GM21367 (cell line): ENCODE measurements around the gene KRT17.
"Not testable (repeated sequence)": the region's sequence is repeated elsewhere in the genome, so short reads cannot be mapped to it uniquely, and the experiment has no call there.

Experiments used
- ATAC-seq: cut with Tn5 transposase; IDR thresholded peaks from one replicate; pipeline ENCODE4 v1.9.1; 2021; ENCODE audit not compliant: unreplicated experiment

The KRT17 gene

GRCh38 chr17:41621916-41622315 is 2.5 kb downstream of the KRT17 start:
- no peak for ATAC-seq

GRCh38 chr17:41621435-41621817 is 2.9 kb downstream of the KRT17 start:
- ATAC-seq: not testable (repeated sequence)

- no peak for ATAC-seq
Observed at GRCh38 chr17:41620583-41621434, 3.6 kb downstream of the KRT17 start.

- not testable (repeated sequence) for ATAC-seq
Observed at GRCh38 chr17:41619927-41620582, 4.3 kb downstream of the KRT17 start.

- ATAC-seq: no peak
Observed at GRCh38 chr17:41619036-41619926, 5.1 kb downstream of the KRT17 start.

- no peak for ATAC-seq
Observed at GRCh38 chr17:41618341-41619035, 5.9 kb downstream of the KRT17 start.

GRCh38 chr17:41617698-41618097 is 6.7 kb downstream of the KRT17 start:
- ATAC-seq: no peak

GRCh38 chr17:41617136-41617535 is 7.2 kb downstream of the KRT17 start:
- no peak for ATAC-seq

- ATAC-seq: not testable (repeated sequence)
Observed at GRCh38 chr17:41616486-41616885, 7.9 kb downstream of the KRT17 start.

GRCh38 chr17:41615454-41615853 is 8.9 kb downstream of the KRT17 start:
- ATAC-seq: no peak

GRCh38 chr17:41614767-41615166 is 9.6 kb downstream of the KRT17 start:
- not testable (repeated sequence) for ATAC-seq

GRCh38 chr17:41614098-41614497 is 10.3 kb downstream of the KRT17 start:
- no peak for ATAC-seq

GRCh38 chr17:41613277-41614082 is 10.9 kb downstream of the KRT17 start:
- ATAC-seq: no peak

GRCh38 chr17:41612376-41613160 is 11.8 kb downstream of the KRT17 start, which contains the start of gene KRT16:
Gene KRT16 (minus strand): TSS chr17:41612767. CDS start chr17:41612688, 79 bp downstream.
- not testable (repeated sequence) for ATAC-seq

- no peak for ATAC-seq
Observed at GRCh38 chr17:41610965-41611640, 13.3 kb downstream of the KRT17 start.

GRCh38 chr17:41610061-41610517 is 14.3 kb downstream of the KRT17 start:
- ATAC-seq: not testable (repeated sequence)

- ATAC-seq: not testable (repeated sequence)
Observed at GRCh38 chr17:41606930-41607329, 17.4 kb downstream of the KRT17 start.

GRCh38 chr17:41602524-41602923 is 21.9 kb downstream of the KRT17 start:
- no peak for ATAC-seq
